HepG2 (cell line): ENCODE results near the gene IL17C. TPM values are rescaled to one million over a fixed set of nuclear protein-coding genes. Genes with fewer than 3 reads are reported as not detected.

Source experiments
- ARNTL ChIP-seq: sonication (generic); formaldehyde crosslinking; IDR thresholded peaks from 2 replicates; pipeline ENCODE4 v1.4.0; 2020; ENCODE audit warnings: mild to moderate bottlenecking, missing genetic modification reagents
- CSRNP1 ChIP-seq: sonication (generic); formaldehyde crosslinking; IDR thresholded peaks from 2 replicates; pipeline ENCODE4 v1.8.1; 2023; ENCODE audit warnings: mild to moderate bottlenecking, missing genetic modification reagents
- DR1 ChIP-seq: sonication (generic); formaldehyde crosslinking; IDR thresholded peaks from 2 replicates; pipeline ENCODE4 v1.8.0; 2021; ENCODE audit warnings: mild to moderate bottlenecking, missing genetic modification reagents, inconsistent platforms
- HIVEP1 ChIP-seq: sonication (generic); formaldehyde crosslinking; IDR thresholded peaks from 2 replicates; pipeline ENCODE4 v1.4.0; 2020; ENCODE audit warnings: mild to moderate bottlenecking, missing genetic modification reagents
- IRF1 ChIP-seq: sonication (generic); formaldehyde crosslinking; IDR thresholded peaks from 2 replicates; pipeline ENCODE4 v1.4.0; 2020; ENCODE audit warnings: low read depth, mild to moderate bottlenecking, missing genetic modification reagents
- JUND ChIP-seq: sonication (generic); formaldehyde crosslinking; IDR thresholded peaks from 2 replicates; pipeline ENCODE4 v1.8.0; 2022; ENCODE audit warnings: mild to moderate bottlenecking, missing genetic modification reagents
- KLF11 ChIP-seq: IDR thresholded peaks from 2 replicates; pipeline ENCODE4 v1.6.1; 2016; ENCODE audit warnings: missing compliant biosample characterization
- MED1 ChIP-seq: sonication (generic); formaldehyde crosslinking; IDR thresholded peaks from 2 replicates; pipeline ENCODE4 v1.4.0; 2020; ENCODE audit warnings: missing genetic modification reagents
- MXI1 ChIP-seq: IDR thresholded peaks from 3 replicates; pipeline ENCODE4 v1.6.1; 2012; ENCODE audit warnings: low read depth, low read length, inconsistent platforms, borderline replicate concordance
- MYC ChIP-seq: sonication (generic); formaldehyde crosslinking; IDR thresholded peaks from 2 replicates; pipeline ENCODE4 v1.9.0; 2021; ENCODE audit warnings: missing genetic modification reagents, borderline replicate concordance
- SMAD3 ChIP-seq: sonication (generic); formaldehyde crosslinking; IDR thresholded peaks from 2 replicates; pipeline ENCODE4 v1.4.0; 2020; ENCODE audit warnings: missing genetic modification reagents
- ZGPAT ChIP-seq: IDR thresholded peaks from 2 replicates; pipeline ENCODE4 v1.6.1; 2016; ENCODE audit warnings: mild to moderate bottlenecking
- ZHX1 ChIP-seq: sonication (generic); formaldehyde crosslinking; IDR thresholded peaks from 2 replicates; pipeline ENCODE4 v1.8.1; 2022; ENCODE audit warnings: low read depth, mild to moderate bottlenecking, missing genetic modification reagents
- ZNF160 ChIP-seq: sonication (generic); formaldehyde crosslinking; IDR thresholded peaks from 2 replicates; pipeline ENCODE4 v1.8.0; 2022; ENCODE audit warnings: mild to moderate bottlenecking, inconsistent platforms, missing genetic modification reagents
- ZNF230 ChIP-seq: sonication (generic); formaldehyde crosslinking; IDR thresholded peaks from 2 replicates; pipeline ENCODE4 v1.4.0; 2020; ENCODE audit warnings: mild to moderate bottlenecking, missing genetic modification reagents
- ZNF256 ChIP-seq: sonication (generic); formaldehyde crosslinking; conservative IDR thresholded peaks from 2 replicates; pipeline ENCODE4 v1.4.0; 2020; ENCODE audit warnings: missing genetic modification reagents
- ZNF431 ChIP-seq: sonication (generic); formaldehyde crosslinking; IDR thresholded peaks from 2 replicates; pipeline ENCODE4 v1.9.0; 2022; ENCODE audit warnings: missing genetic modification reagents, low read depth, mild to moderate bottlenecking, borderline replicate concordance
- ZNF550 ChIP-seq: sonication (generic); formaldehyde crosslinking; IDR thresholded peaks from 2 replicates; pipeline ENCODE4 v1.4.0; 2020; ENCODE audit warnings: mild to moderate bottlenecking, missing genetic modification reagents, borderline replicate concordance
- ZNF557 ChIP-seq: sonication (generic); formaldehyde crosslinking; IDR thresholded peaks from 2 replicates; pipeline ENCODE4 v1.4.0; 2020; ENCODE audit warnings: missing genetic modification reagents
- ZNF740 ChIP-seq: sonication (generic); formaldehyde crosslinking; IDR thresholded peaks from 2 replicates; pipeline ENCODE4 v1.4.0; 2020; ENCODE audit warnings: missing genetic modification reagents
- ZNF746 ChIP-seq: sonication (generic); formaldehyde crosslinking; IDR thresholded peaks from 2 replicates; pipeline ENCODE4 v1.8.0; 2022; ENCODE audit warnings: mild to moderate bottlenecking, missing genetic modification reagents
- polyA plus RNA-seq, 8 experiments: library from polyadenylated mRNA; depleted of rRNA in 3 of 8; stranded (reverse) in 7 of 8; unstranded in 1 of 8; fragments of >200 nt; fragmentation: Illumina TruSeq in 4 of 8; extraction: Trizol in 4 of 8; gene quantifications; 2 replicates each; pipeline versions ENCODE4 v1.2.1 to v1.2.3, GENCODE V29; 2011 to 2016; ENCODE audit warnings: low read depth in 4 of 8, missing spikeins in 1 of 8, mixed read lengths in 1 of 8; ENCODE audit not compliant: insufficient read depth in 1 of 8
- total RNA-seq, 5 experiments: library from RNA; depleted of rRNA; stranded (reverse); fragments of >200 nt; fragmentation: Illumina TruSeq; extraction: Trizol; gene quantifications; 2 replicates each; pipeline ENCODE4 v1.2.3, GENCODE V29; 2016; ENCODE audit warnings: low read depth in 1 of 5

IL17C gene
- total and polyA plus RNA-seq, 2 of the 13 experiments (the other 11 are each of a cell fraction or from before 2014, with no cell fraction given) = not detected

- TF ChIP-seq ZHX1 = peak; percentile 83; the same call in 1 of the 2 replicates
- peak; percentile 86; the same call in 1 of the 3 replicates for TF ChIP-seq MXI1
- 0 out of 2 replicates have a peak, but pooled peaks have one; percentile 46 for TF ChIP-seq ZNF256 (CRISPR knock-in tag)
- TF ChIP-seq ZNF550 = 0 out of 2 replicates have a peak, but pooled peaks have one; percentile 21
- 0 out of 2 replicates have a peak, but pooled peaks have one; percentile 56 for TF ChIP-seq ZNF746 (CRISPR knock-in tag)
- TF ChIP-seq ZNF230 = 0 out of 2 replicates have a peak, but pooled peaks have one; percentile 19
- TF ChIP-seq ZNF160 (CRISPR knock-in tag) = 0 out of 2 replicates have a peak, but pooled peaks have one; percentile 57
- TF ChIP-seq HIVEP1 = peak; percentile 93
- TF ChIP-seq DR1 (CRISPR knock-in tag) = 0 out of 2 replicates have a peak, but pooled peaks have one; percentile 32
- 0 out of 2 replicates have a peak, but pooled peaks have one; percentile 32 for TF ChIP-seq KLF11 (CRISPR knock-in tag)
- no peak for TF ChIP-seq SMAD3
- TF ChIP-seq JUND (CRISPR knock-in tag) = 0 out of 2 replicates have a peak, but pooled peaks have one; percentile 63
- TF ChIP-seq CSRNP1 (CRISPR knock-in tag) = 0 out of 2 replicates have a peak, but pooled peaks have one; percentile 27
- no peak for TF ChIP-seq ZNF431 (CRISPR knock-in tag)
- no peak for TF ChIP-seq IRF1
- peak; percentile 84 for TF ChIP-seq MYC (CRISPR knock-in tag)
- peak; percentile 80 for TF ChIP-seq ARNTL (CRISPR knock-in tag)
- peak; percentile 88; the same call in 1 of the 2 replicates for TF ChIP-seq ZNF557 (CRISPR knock-in tag)
- peak; percentile 64; the same call in 1 of the 2 replicates for TF ChIP-seq ZGPAT (CRISPR knock-in tag)
- TF ChIP-seq ZNF740 (CRISPR knock-in tag) = no peak
- TF ChIP-seq MED1 (CRISPR knock-in tag) = peak; percentile 85
Observed at GRCh38 chr16:88618182-88618955, 20.0 kb upstream of the IL17C start (continued).
